ENCODE data around the gene ACTA2.

Gene ACTA2

GRCh38 chr10:88913127-88913526 is 39.4 kb downstream of the ACTA2 start:
- TF ChIP-seq CTCF (IDR thresholded peaks at IDR 0.05; ENCODE audit: control extremely low read depth, extremely low read depth, low read depth, missing control alignments) = no peak
- ChIA-PET POLR2A (no interaction called here), CTCF (interaction anchor here (4.7 kb wide), 1 partner anchor 20 kb away, joined by 31 read pairs; no protein-coding TSS in a partner anchor)
- DNase-seq (ENCODE audit: extremely low spot score) = no peak

- no peak for DNase-seq (ENCODE audit: extremely low spot score)
- ChIA-PET CTCF (interaction anchor here (1.0 to 4.7 kb wide), 3 partner anchors 10 to 21 kb away, joined by 3 to 31 read pairs (median 4); no protein-coding TSS in a partner anchor), POLR2A (no interaction called here)
- no peak for TF ChIP-seq CTCF (IDR thresholded peaks at IDR 0.05; ENCODE audit: control extremely low read depth, extremely low read depth, low read depth, missing control alignments)
These were observed 40.7 kb downstream of the ACTA2 start for GRCh38 chr10:88911851-88912250.

GRCh38 chr10:88911116-88911515 is 41.5 kb downstream of the ACTA2 start:
- no peak for DNase-seq (ENCODE audit: extremely low spot score)
- ChIA-PET POLR2A (no interaction called here), CTCF (interaction anchor here (1.3 to 4.7 kb wide), 4 partner anchors 14 to 76 kb away, joined by 4 to 31 read pairs (median 4); no protein-coding TSS in a partner anchor)
- TF ChIP-seq CTCF (IDR thresholded peaks at IDR 0.05; ENCODE audit: control extremely low read depth, extremely low read depth, low read depth, missing control alignments) = no peak

- DNase-seq (ENCODE audit: extremely low spot score) = no peak
- POLR2A ChIA-PET = no interaction called here
- CTCF ChIA-PET = interaction anchor here (1.6 to 6.5 kb wide), 4 partner anchors 9 to 72 kb away, joined by 4 to 55 read pairs (median 12); no protein-coding TSS in a partner anchor
- no peak for TF ChIP-seq CTCF (IDR thresholded peaks at IDR 0.05; ENCODE audit: control extremely low read depth, extremely low read depth, low read depth, missing control alignments)
These were observed 44.4 kb downstream of the ACTA2 start for GRCh38 chr10:88908194-88908593.

GRCh38 chr10:88906921-88907320 is 45.7 kb downstream of the ACTA2 start:
- ChIA-PET POLR2A (no interaction called here), CTCF (interaction anchor here (0.9 to 6.5 kb wide), 8 partner anchors 8 to 80 kb away, joined by 3 to 55 read pairs (median 4); no protein-coding TSS in a partner anchor)
- no peak for TF ChIP-seq CTCF (IDR thresholded peaks at IDR 0.05; ENCODE audit: control extremely low read depth, extremely low read depth, low read depth, missing control alignments)
- DNase-seq (ENCODE audit: extremely low spot score) = no peak

- ChIA-PET POLR2A (no interaction called here), CTCF (interaction anchor here (1.6 to 6.5 kb wide), 2 partner anchors 20 to 29 kb away, joined by 3 to 55 read pairs; no protein-coding TSS in a partner anchor)
- TF ChIP-seq CTCF (IDR thresholded peaks at IDR 0.05; ENCODE audit: control extremely low read depth, extremely low read depth, low read depth, missing control alignments) = no peak
- no peak for DNase-seq (ENCODE audit: extremely low spot score)
These were observed 48.9 kb downstream of the ACTA2 start for GRCh38 chr10:88903715-88904114.
